HUDEP-2 (cell line): ENCODE data around the gene COP1.
"Not testable (repeated sequence)": the region's sequence is repeated elsewhere in the genome, so short reads cannot be mapped to it uniquely, and the experiment has no call there.

Source experiments
- DNase-seq, 76 experiments: peaks; one replicate each; lab custom pipeline; 2025; ENCODE audit not compliant: unreplicated experiment in 76 of 76; lab: John Stamatoyannopoulos, UW

COP1 gene

GRCh38 chr1:176206961-176207902 lies at the start of gene COP1:
TSS of gene COP1 (minus strand) at chr1:176207286. CDS start at chr1:176206978, 308 bp downstream.
- DNase-seq = peak in 75 of 76 experiments; percentile 7 to 96 (median 90)

GRCh38 chr1:176252191-176252590 lies 45.1 kb upstream of the COP1 start:
- no peak for DNase-seq

- DNase-seq = no peak
Observed at GRCh38 chr1:176244851-176245250, 37.8 kb upstream of the COP1 start.

- no peak for DNase-seq
Observed at GRCh38 chr1:176243746-176244145, 36.7 kb upstream of the COP1 start.

- no peak for DNase-seq
Observed at GRCh38 chr1:176241385-176242015, 34.4 kb upstream of the COP1 start.

- DNase-seq = not testable (repeated sequence)
Observed at GRCh38 chr1:176233657-176234056, 26.6 kb upstream of the COP1 start.

GRCh38 chr1:176227579-176227978 lies 20.5 kb upstream of the COP1 start:
- no peak for DNase-seq

- DNase-seq = no peak
Observed at GRCh38 chr1:176225911-176226310, 18.8 kb upstream of the COP1 start.

- peak in 3 of 76 experiments; percentile 4 to 45 (median 6) for DNase-seq
Observed at GRCh38 chr1:176225479-176225875, 18.4 kb upstream of the COP1 start.

GRCh38 chr1:176222196-176222595 lies 15.1 kb upstream of the COP1 start:
- DNase-seq = no peak

GRCh38 chr1:176220100-176220689 lies 13.1 kb upstream of the COP1 start:
- no peak for DNase-seq

GRCh38 chr1:176217461-176218099 lies 10.5 kb upstream of the COP1 start:
- DNase-seq = no peak

GRCh38 chr1:176216031-176216430 lies 8.9 kb upstream of the COP1 start:
- DNase-seq = no peak

- no peak for DNase-seq
Observed at GRCh38 chr1:176211396-176212165, 4.5 kb upstream of the COP1 start.

GRCh38 chr1:176208034-176208433 lies 948 bp upstream of the COP1 start:
- DNase-seq = peak in 1 of 76 experiments; percentile 2

GRCh38 chr1:176206006-176206960 lies 803 bp downstream of the COP1 start:
- DNase-seq = peak in 27 of 76 experiments; percentile 7 to 67 (median 36)

GRCh38 chr1:176205332-176205914 lies 1.7 kb downstream of the COP1 start:
- DNase-seq = peak in 1 of 76 experiments; percentile 14

GRCh38 chr1:176204655-176205054 lies 2.4 kb downstream of the COP1 start:
- peak in 3 of 76 experiments; percentile 1 to 7 (median 3) for DNase-seq

GRCh38 chr1:176203735-176204134 lies 3.4 kb downstream of the COP1 start:
- no peak for DNase-seq
